ENCODE data around the gene GPATCH11. TPM values are rescaled to one million over a fixed set of nuclear protein-coding genes. Genes with fewer than 3 reads are reported as not detected.

Gene GPATCH11
- total and polyA plus RNA-seq, 7 donors: 2.0 to 9.1 (median 3.5) TPM

DNA sequence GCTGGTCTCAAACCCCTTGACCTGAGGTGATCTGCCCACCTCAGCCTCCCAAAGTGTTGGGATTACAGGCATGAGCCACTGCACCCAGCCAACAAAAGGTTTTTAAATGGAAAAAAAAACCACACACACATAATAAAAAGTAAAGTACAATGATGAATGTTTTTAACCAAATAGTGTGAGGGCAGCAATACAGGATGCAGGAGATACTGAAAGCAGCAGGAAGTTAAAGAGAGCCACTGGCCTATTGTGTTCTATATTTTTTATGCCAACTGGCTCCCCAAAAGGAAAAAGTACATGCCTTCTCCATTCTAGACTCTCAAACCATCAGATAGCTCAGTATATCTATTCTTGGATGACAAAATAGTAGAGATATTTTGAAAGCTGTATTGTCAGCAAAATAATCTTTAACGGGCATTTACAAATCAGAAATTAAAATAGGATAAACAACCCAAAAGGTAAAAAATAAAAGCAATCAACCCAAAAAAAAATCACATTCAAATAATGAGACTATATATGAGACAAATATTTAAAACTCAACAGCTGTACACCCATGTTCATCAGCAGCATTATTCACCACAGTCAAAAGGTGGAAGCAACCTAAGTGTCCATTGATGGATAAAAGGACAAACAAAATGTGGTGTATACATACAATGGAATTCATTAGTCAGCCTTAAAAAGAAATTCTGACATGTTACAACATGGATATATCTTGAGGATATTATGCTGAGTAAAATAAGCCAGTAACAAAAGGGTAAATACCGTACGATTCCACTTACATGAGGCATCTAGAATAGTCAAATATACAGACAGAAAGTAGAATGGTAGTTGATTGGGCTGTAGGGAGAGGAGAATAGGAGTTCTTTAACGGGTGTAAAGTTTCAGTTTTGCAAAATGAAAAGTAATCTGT lies 26.2 kb downstream of the GPATCH11 start:
- 90 to 93% (median 92%) methylated on average over 4 of the region's 4 CpGs for WGBS, 3 donors
- TF ChIP-seq, protein P1, sequence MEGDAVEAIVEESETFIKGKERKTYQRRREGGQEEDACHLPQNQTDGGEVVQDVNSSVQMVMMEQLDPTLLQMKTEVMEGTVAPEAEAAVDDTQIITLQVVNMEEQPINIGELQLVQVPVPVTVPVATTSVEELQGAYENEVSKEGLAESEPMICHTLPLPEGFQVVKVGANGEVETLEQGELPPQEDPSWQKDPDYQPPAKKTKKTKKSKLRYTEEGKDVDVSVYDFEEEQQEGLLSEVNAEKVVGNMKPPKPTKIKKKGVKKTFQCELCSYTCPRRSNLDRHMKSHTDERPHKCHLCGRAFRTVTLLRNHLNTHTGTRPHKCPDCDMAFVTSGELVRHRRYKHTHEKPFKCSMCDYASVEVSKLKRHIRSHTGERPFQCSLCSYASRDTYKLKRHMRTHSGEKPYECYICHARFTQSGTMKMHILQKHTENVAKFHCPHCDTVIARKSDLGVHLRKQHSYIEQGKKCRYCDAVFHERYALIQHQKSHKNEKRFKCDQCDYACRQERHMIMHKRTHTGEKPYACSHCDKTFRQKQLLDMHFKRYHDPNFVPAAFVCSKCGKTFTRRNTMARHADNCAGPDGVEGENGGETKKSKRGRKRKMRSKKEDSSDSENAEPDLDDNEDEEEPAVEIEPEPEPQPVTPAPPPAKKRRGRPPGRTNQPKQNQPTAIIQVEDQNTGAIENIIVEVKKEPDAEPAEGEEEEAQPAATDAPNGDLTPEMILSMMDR (IDR thresholded peaks at IDR 0.05): no peak
- ATAC-seq (no peak), DNase-seq (no peak)
- intact Hi-C loops (cut with DNase I): no loop called here
- Histone ChIP-seq H3K36me3 (ENCODE audit: insufficient read depth in 1 of 2, low read depth in 1 of 2) (peaks cover 9 to 85% of the 10 kb centered on the region in 2 donors), H3K27me3 (ENCODE audit: insufficient read depth in 3 of 3, low read length in 2 of 3) (no peaks in the 10 kb centered on the region), H3K27ac (no peak overlapping the region), H3K9me3 (no peaks in the 10 kb centered on the region), H3K4me1 (no peaks in the 10 kb centered on the region), H3K4me3 (no peak overlapping the region)

DNA sequence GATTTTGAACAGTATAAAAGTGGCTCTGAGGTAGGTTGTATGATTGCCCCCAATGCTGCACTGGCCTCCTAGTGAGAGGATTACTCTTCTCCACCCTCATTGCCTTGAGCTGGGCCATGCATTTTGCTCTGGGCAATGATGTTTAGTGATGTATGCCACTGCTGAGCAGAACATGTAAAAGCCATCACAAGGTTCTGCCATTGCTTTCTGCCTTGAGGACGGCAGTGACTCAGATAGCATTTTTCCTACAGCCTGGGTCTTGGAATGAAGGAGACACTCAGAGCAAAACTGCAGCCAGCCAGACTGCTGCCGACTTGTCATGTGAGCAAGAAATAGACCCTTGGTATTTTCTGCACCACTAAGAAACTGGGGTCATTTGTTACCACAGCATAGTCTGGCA lies 27.6 kb downstream of the GPATCH11 start:
- DNase-seq: no peak
- H3K27ac ChIP-seq: no peak overlapping the region
- intact Hi-C loops (cut with DNase I): no loop called here
- H3K36me3 ChIP-seq (ENCODE audit: insufficient read depth in 1 of 2, low read depth in 1 of 2): peaks cover 10 to 85% of the 10 kb centered on the region in 2 donors
- no peaks in the 10 kb centered on the region for H3K9me3 ChIP-seq
- no peaks in the 10 kb centered on the region for H3K4me1 ChIP-seq
- TF ChIP-seq, protein P1 (IDR thresholded peaks at IDR 0.05): no peak
- WGBS, 3 donors: 68 to 97% (median 76%) methylated on average over 2 of the region's 2 CpGs
- H3K4me3 ChIP-seq: no peak overlapping the region
- no peak for ATAC-seq
- H3K27me3 ChIP-seq (ENCODE audit: insufficient read depth in 3 of 3, low read length in 2 of 3): no peaks in the 10 kb centered on the region

DNA sequence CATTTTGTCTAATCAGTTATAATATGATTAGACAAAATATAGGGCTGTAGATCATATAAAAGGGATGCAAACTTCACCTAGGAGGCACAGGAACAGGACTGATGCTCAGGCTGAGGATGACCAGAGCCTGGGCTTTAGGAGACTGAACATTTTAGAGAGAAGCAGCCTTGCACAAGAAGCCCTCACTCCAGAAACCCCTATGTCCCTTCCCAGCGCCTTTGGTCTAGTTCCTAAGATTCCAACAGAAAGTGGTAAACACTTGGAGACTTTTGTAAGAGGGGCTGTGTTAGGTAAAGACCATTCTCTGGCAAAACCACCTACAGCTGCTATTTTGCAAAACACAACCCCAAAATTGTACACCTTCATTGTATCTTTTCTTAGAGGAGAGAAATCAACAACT lies 33.2 kb downstream of the GPATCH11 start:
- no peak overlapping the region for H3K4me3 ChIP-seq
- H3K4me1 ChIP-seq: no peaks in the 10 kb centered on the region
- no peak overlapping the region for H3K27ac ChIP-seq
- no peaks in the 10 kb centered on the region for H3K27me3 ChIP-seq (ENCODE audit: insufficient read depth in 3 of 3, low read length in 2 of 3)
- TF ChIP-seq, protein P1 (IDR thresholded peaks at IDR 0.05): no peak
- intact Hi-C loops (cut with DNase I): no loop called here
- DNase-seq (no peak), ATAC-seq (no peak)
- no peaks in the 10 kb centered on the region for H3K9me3 ChIP-seq
- WGBS, 3 donors: 88 to 100% (median 95%) methylated on average over 1 of the region's 1 CpG
- peaks cover 5 to 70% of the 10 kb centered on the region in 2 donors for H3K36me3 ChIP-seq (ENCODE audit: insufficient read depth in 1 of 2, low read depth in 1 of 2)

DNA sequence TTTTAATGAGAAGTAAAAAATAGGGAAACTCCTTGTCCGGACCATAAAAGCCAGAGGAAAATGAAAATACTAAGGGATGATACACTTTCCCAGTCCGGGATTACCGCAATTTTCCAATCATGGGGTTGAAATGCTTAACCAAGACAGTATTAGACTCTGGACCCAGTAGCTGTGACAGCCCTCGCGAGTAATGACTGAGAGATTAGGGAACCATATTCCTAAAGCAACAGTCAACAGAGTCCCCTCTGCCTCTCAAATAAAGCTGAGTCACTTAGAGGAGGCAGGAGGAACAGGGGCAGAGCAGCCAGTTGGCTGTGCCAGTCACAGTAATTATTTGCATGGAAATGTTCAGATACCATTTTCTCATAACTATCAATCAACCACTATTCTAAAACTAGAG lies 34.8 kb downstream of the GPATCH11 start:
- H3K27me3 ChIP-seq (ENCODE audit: insufficient read depth in 3 of 3, low read length in 2 of 3): no peaks in the 10 kb centered on the region
- H3K9me3 ChIP-seq: no peaks in the 10 kb centered on the region
- H3K36me3 ChIP-seq (ENCODE audit: insufficient read depth in 1 of 2, low read depth in 1 of 2): peaks cover 5 to 63% of the 10 kb centered on the region in 2 donors
- no peaks in the 10 kb centered on the region for H3K4me1 ChIP-seq
- DNase-seq (no peak), ATAC-seq (no peak)
- WGBS, 3 donors: 93 to 94% (median 94%) methylated on average over 5 of the region's 5 CpGs
- H3K4me3 ChIP-seq: no peak overlapping the region
- intact Hi-C loops (cut with DNase I): no loop called here
- TF ChIP-seq, protein P1 (IDR thresholded peaks at IDR 0.05): no peak
- no peak overlapping the region for H3K27ac ChIP-seq
